DMS79 treated with DMSO at 0.1 percent for 48 hours (cell line): ENCODE measurements around the gene UST.
"Not testable (repeated sequence)": the region's sequence is repeated elsewhere in the genome, so short reads cannot be mapped to it uniquely, and the experiment has no call there.

Experiments
- DNase-seq: peaks from one replicate; lab custom pipeline; 2025; lab: John Stamatoyannopoulos, UW

Gene UST

DNA sequence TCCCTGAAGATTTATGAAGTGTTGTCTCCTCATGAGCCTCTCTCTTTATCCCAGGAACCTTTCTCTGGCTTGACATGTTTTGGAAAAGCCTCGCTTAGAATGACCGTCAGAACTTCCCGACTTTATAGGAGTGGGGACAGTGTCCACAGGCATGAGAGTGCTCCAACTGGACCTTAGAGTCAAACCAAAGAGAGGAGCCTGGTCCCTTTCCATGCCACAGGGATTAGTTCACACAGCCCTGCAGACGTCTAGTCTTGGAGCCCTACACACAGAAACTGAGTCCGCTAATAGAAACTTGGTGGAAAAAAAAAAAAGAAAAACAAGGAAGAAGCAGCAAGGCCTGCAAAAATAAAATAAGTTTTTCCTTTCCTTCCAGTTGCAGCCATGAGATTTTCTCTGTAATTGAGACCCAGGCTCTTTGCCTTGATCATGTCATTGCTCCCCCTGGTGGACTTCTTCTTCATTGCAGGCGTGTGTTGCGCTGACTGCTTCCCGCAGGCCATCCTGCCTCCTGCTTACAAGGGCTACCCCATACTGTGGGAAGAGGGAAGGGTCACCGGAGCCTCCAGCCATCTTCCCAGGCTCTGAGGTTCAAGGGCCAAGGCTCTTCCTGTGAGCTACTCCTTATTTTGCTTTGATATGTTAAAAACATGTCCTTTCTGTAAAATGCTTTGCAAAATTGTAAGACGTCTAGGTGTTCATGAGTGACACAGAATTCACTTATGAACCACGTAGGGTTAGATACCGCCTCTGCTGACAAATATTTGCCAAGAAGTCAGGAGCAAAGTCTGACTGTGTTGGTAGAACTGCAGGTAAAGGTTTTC is 201.0 kb downstream of the UST start:
- DNase-seq = peak; percentile 55

DNA sequence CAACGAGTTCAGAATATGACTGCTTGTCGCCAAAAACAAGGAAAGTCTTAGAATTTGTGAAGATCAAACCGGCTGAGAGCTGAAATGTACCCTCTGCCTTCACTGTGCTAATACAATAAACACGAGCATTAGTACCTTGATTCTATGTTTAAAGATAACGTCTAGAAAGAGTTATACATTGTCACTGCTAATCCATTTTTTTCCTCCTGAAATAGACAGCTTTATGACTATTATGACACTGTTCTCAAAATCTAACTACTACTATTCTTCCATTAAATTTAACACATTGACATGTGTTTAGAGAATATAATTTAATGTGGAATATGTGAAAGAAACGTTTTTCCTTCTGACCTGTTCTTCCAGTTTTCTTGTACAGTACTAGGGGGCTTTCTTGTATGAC is 204.8 kb downstream of the UST start:
- DNase-seq = no peak

DNA sequence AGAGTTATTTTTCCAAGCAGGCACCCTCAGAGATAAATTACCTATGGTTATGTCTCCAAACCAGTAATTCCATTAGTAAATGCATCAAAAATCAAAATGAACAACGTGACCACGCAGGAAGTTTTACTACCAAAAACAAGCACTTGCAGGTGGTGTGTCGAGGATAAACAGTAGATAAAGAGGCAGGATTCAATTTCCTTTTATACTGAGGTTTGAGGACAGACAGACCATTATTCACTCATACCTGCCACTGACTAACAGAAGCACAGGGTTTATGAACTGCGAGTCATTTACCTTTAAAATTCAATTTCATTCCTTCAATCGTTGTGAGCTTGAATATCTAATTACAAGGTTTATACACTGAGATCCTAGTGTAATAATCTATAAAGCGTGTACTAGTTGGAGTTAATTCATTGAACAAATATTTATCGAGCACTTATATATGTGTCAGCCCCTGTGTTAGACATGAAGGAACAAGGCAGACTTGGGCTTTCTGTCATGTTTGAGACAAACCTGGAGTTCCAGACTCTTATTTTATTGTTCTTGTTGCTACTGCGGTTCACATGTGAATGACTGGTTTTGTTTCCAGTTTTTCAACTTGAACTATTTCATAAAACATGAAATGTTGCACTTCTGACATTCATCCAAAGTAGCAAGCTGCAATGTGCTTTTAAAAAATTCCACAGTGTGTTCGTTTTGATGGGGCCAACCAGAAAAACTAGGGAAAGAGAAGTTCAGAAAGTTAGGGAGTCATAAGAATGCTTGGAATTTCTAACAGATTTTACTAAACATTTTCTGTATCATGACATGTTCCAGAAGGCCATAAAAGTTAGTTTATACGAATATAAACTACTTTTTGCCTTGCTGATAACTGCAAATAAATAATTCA is 205.6 kb downstream of the UST start:
- no peak for DNase-seq

DNA sequence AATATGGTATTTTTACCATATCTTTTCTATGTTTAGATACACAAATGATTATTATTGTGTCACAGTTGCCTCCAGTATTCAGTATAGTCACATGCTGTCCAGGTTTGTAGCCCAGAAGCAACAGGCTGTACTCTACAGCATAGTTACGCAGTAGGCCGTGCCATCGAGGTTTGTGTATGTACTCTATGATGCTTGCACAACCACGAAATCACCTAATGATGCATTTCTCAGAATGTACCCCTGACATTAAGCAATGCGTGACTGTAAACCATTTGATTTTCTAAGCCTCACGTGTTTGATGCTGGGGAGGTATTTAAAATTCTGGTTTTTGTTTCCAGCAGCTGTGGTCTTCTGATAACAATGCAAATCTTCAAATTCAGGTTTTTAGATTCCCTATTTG is 207.6 kb downstream of the UST start:
- no peak for DNase-seq

DNA sequence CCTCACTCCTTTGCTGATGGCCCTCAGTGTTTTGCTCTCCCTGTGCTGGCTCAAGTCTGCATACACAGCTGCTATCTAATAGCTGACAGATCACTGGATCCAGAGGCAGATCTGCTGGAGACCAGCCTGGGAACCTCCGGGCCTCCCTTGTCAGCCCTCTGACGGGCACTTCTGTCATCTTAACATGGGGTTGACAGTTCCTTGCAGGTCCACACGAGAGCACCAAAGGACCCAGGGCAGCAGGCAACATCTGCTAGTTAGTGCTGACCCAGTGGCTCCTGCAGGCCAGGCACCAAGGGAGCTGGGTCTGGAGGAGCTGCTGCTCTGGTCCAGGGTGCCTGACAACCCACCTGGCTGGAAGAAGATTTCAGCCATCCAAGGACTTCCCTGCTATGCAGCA is 208.1 kb downstream of the UST start:
- DNase-seq = no peak

DNA sequence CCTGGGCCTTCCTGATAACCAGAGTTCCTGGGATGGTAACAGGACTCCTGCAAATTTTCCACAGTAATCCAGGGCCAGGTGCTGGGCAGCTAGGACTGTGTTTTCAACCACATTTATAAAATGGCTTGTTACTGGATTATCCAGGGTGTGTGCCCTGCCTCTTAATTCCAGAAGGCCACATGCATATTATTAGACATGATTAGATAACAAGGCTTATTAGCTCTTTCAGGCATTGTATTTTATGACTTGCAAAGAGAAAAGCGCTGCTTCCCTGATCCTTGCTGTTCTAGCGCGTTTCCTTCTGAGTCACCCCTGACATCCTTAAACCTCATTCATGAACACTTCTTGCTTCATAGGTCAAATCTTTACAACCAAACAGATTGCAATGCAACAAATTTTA is 208.6 kb downstream of the UST start:
- no peak for DNase-seq

DNA sequence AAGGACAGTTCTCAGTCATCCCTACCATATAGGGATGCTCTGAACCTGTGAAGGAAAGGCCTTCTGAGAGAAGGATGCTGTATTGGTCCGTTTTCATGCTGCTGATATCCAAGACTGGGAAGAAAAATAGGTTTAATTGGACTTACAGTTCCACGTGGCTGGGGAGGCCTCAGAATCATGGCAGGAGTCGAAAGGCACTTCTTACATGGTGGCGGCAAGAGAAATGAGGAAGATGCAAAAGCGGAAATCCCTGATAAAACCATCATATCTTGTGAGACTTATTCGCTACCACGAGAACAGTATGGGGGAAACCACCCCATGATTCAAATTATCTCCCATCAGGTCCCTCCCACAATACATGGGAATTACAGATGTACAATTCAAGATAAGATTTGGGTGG is 209.3 kb downstream of the UST start:
- DNase-seq = not testable (repeated sequence)

DNA sequence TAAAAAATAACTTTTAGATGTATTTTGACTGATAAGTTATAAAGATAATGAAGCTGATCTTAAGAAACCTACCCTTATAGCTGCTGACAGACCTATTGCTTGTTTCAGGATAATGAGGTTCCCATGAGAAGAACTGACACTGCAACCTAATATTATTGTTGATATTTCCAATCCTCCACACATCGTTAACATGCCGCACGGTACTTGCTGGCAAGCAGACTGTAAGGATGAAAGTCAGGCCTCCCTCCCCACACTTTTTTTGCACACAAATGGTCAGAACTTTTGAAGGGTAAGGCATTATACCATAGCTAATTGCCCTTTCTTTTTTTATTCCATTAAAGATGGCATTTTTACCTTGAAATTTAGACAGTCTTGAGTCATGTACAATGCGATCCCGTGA is 210.9 kb downstream of the UST start:
- DNase-seq = no peak

DNA sequence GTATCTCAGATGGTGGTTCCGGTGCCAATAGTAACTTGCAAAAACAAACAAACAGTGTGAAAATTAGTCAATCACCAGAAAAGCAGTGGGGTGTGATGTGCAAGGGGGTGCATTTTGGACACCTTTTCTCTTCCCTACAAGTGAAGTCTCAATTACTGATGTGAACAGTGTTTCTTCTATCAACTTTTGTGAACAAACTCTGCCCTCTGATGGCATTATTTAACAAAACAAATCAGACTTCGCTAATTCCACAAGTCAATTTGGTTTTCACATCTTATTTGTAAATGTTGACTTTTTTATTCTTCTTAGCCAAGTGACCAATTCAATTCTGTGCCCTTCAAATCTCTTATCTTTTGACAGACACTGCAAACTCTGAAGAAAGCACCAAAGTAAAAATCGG is 212.2 kb downstream of the UST start:
- peak; percentile 31 for DNase-seq

DNA sequence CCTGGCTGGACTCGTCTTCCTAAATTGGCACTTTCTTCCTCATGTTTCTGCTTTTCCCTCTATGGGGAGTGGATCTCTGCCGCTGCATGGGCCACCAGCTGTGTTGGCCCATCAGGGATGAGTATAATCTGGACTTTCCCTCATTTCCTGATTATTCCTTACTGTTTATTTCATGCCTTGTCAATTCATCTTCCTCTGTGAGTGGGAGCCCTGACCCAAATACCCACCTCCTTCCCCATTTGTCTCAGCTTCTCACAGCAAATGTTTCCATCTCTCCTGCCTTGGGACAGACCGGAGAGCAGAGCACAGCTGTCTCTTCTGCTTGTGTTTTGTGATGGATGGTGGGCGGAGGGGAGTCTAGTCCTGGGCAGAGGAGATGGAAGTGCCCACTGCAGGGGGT is 212.7 kb downstream of the UST start:
- DNase-seq = no peak

DNA sequence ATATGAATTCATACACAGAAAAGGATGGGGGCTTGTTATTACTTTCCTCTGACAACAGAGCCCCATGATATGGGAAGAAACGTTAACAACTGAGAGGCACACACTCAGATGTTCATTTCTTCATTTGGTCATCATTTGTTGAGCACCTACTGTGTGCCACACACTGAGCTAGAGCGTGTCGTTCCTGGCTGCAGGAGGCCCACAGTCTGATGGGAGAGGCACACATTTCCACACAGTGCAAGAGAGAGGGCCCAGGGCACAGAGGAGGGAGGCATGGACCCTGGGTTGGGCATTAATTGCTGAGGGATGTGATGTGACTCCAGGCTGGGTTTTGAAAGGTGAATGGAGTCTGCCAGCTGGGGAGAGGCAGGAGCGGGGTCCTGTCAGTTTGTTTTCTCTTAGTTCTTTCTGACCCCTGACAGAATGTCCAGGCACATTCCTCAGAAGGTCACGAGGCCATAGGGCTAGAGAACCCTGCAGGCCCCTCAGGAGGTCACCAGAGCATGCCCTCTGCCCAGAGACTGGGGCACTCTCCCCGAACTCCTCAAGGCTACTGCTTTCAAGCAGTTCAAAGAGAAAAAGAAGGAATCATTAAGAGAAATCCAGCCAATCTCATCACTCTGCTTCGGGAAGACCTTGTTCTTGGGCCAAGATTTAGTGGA is 216.2 kb downstream of the UST start:
- DNase-seq = no peak

DNA sequence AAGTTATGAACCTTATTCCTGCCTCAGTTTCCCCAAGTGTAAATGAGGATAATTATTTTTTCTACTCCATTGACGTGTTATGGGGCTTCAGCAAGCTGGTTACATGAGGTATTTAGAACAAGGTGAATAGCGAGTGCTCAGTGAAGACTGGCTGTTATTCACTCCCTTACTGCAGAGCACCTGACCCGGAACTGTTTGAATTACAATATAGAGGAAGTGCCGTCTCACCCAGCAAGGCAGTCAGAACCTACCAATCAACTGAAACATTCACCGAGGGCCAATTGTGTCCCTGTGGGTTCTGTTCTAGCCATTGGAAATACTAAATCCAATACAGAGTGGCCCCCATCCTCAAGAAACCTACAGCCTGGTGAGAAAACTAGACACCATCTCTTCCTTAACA is 216.9 kb downstream of the UST start:
- no peak for DNase-seq

DNA sequence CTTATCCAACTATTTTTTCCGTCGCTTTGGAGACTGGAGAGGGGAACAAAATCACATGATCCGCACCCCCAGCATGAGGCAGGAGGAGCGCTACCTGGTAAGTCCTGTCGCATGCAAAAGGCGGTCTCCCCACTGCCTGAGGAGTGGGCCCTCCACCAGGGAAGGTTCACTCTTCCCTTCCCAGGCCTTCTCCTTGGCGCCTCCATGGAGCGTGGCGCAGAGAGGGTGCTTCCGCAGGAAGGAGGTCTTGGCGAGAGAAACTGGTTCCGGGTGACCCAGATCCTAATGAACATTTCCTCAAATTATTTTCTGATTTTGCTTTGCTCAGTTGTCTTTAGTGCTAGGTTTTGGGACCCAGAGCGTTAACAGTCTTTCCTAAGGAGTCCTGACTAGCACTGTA is 217.6 kb downstream of the UST start:
- no peak for DNase-seq

DNA sequence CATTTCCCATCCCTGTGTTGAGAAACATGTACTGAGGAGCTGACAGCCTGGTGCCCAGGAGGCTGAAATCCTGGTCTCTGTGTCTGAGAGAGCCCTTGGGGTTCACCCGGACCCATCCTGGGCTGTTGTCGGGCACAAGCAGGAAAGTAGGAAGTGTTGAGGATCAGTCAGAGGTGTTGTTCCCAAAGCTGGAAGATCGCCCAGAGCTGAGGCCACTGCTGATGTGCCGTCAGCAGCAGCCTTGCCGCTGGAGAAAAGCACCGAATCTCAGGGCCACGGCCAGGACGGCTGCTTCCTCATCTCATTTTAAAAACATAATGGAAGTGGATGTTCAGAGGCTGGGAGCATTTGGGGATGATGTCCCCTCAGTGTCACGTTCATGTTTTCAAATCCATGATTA is 218.5 kb downstream of the UST start:
- no peak for DNase-seq

DNA sequence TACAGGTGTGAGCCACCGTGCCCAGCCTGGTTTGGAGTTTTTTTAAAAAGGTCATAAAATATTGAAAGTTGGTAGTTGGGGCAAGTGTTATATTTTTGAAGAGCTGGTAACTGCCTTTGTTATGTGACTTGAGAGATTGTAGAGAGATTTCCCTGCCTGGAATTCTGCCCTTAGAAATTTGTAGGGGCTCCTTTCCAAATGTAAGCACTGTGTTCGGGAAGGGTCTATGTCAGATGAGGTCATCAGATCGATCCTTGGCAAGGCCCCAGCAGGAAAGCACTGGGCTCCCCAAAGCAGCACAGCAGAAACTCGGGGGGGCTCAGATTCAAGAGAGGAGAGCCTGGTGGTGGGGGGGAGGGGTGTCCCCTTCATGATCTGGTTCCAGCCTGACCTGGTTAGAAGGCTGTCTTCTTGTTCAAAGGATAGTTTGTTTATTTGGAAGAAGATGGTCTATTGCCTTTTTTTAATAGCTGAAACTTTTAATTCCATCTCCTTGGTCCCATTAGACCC is 220.2 kb downstream of the UST start:
- DNase-seq = no peak

DNA sequence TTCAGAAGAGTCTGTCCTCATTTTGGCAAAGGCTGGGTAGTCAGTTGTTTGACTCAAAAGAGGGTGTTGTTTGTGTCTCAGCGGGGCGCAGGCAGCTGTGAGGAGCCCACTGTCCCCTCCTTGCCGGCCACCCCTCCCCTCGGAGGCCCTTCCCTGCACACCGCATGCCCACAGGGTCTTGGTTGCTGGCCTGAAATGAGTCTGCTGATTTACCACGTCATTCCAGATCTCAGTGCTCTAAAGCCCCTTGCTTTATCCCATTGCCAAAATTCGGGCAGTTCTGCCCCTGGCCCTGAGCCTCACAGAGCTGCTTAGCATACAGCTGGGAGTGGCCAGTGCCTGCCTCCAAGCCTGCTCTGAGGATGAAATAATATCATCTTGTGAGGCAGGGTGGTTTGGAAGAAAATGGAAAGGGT is 220.7 kb downstream of the UST start:
- no peak for DNase-seq

DNA sequence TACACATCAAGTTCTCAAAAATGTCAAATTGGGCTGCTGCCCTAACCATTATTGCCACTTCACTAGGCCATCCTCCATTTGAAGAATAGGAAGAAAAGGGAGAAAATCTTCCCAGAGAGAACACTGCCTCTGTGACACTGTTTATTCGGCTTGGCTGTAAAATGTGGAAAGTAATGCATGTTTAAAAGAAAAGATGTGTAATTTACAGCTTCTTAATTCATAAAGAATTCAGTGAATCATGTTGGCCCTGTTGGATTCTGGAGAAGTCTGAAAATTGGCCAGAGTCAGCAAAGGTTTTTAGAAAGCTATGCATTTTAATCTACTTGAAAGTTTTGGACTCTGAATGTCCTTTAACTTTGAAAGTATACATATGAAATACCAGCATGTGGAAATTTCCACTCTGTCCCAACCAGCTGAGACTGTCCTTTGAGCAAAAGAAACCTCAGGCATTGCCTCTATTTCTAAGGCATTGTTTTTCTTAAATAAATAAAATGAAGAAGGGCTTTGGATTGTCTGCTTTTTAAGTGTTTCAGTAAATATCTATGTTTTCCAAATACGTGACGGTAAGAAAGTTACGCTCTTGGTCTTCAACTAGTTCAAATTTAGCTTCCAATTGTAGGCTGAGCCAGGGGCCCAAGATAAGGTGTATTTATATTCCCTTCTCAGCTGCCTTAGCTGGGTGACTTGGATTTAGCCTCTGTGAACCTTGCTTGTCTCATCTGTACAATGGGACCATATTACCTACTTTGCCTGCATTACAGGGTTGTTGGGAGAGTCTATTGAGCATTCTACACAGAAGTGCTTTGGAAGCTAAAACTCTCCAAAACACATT is 222.2 kb downstream of the UST start:
- no peak for DNase-seq

DNA sequence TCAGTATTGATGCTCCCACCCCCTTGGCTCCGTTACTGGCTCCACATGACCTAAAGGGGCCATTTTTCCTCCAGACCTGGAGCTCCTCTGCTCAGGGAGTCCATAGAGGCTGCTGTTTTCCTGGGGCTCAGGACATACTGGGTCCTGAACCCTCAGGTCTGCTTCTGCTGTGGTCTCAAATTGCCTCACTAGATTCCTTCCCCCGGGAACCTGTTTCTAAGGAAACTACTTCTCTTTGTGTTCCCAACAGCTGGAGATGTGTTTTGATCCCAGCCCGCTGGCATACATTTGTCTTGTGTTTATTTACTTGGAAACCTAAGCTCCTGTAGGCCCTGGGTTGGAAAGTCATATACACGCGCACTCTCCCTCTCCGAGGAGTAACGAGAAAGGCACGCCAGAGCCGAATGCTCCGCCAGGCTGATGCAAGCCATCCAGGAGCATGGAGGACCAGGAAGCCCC is 222.8 kb downstream of the UST start:
- peak; percentile 45 for DNase-seq

DNA sequence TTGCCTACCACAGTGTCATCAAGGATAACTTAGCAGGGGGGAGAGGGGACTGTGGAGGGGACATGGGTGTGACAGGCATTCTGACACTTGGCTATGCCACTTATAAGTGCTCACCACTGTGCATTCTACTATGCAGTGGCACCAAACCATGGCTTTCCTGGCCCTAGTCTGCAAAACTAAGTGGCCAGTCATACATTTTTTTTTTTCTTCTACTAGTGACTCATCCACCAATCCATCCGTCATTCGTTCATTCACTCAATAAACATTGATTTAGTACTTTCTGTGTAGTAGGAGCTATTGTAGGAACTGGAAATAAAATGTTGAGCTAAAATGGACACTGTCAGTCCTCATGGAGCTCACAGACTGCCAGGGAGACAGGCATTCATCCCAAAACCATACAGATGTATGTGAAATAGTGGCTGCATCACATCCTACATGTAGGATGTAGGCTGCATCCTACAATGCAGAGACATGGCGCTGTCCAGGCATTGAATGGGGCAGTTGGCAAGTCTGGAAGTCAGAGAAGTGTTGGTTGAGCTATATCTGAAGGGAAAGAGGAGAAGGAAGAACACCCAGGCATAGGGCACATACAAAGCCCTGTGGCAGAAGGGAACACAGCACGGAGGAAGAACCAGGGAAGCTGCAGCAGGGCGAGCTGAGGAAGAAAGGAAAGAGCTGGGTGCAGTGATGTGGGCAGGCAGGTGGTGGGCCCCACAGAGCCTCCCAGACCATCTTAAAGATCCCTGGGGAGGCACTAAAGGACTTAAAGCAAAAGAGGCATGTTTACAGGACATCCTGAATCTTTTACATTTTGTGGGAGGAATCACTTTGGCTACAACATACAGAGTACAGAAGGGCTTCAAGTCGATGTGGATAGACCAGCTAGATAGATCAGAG is 224.4 kb downstream of the UST start:
- no peak for DNase-seq

DNA sequence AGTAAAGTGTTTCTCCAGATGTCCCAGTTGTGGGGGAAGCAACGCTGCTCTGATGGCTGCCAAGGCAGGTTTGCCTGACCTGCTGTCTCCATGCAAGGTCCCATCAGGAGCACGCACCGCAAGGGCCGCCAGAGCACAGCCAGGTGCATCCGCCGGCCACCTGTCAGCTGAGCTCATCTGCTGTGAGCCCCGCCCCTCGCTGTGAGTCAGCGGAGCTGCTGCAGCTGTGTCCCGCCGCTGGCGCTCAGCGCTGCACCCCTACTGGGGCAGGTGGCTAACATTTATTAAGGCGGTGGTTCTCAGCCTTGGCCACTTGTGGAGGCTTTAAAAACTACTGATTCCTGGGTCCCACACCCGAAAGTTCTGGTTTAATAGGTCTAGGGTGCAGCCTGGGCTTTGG is 225.7 kb downstream of the UST start:
- DNase-seq = peak; percentile 81
